OCI-LY3 (cell line): ENCODE data around the gene SH3PXD2A.

ENCODE experiments used
- H2AFZ ChIP-seq: fragments of 200-600, 300-600 bp; shearing (Covaris generic); 2 replicates; pipeline ENCODE4 v1.6.0; 2014; ENCODE audit warnings: antibody characterized with exemption, low read depth, low read length
- H3K27ac ChIP-seq: fragments of 200-600, 300-600 bp; sonication (generic); 2 replicates; pipeline ENCODE4 v1.5.1; 2014; ENCODE audit warnings: mild to moderate bottlenecking, low read length, moderate library complexity, mixed read lengths
- H3K27me3 ChIP-seq: fragments of 200-600, 300-600 bp; sonication (generic); 2 replicates; pipeline ENCODE4 v1.6.1; 2014; ENCODE audit warnings: low read depth, low read length, mixed read lengths
- H3K36me3 ChIP-seq: fragments of 200-600, 300-600 bp; sonication (generic); replicated peaks from 2 replicates; pipeline ENCODE3; 2014; ENCODE audit warnings: low read depth, low read length, mixed read lengths
- H3K4me1 ChIP-seq: fragments of 300-600, 200-600 bp; sonication (generic); 2 replicates; pipeline ENCODE4 v1.6.1; 2014; ENCODE audit warnings: low read length, mixed read lengths
- H3K4me2 ChIP-seq: fragments of 200-600, 300-600 bp; sonication (generic); 2 replicates; pipeline ENCODE4 v1.6.1; 2014; ENCODE audit warnings: low read length, mixed read lengths
- H3K4me3 ChIP-seq: fragments of 300-600, 200-600 bp; sonication (generic); 2 replicates; pipeline ENCODE4 v1.5.1; 2014; ENCODE audit warnings: antibody characterized with exemption, mild to moderate bottlenecking, low read length, moderate library complexity
- H3K79me2 ChIP-seq: fragments of 300-600, 200-600 bp; shearing (Covaris generic); 2 replicates; pipeline ENCODE4 v1.6.1; 2014; ENCODE audit warnings: mild to moderate bottlenecking, low read length, mixed read lengths
- H3K9ac ChIP-seq: fragments of 300-600, 200-600 bp; shearing (Covaris generic); 2 replicates; pipeline ENCODE4 v1.6.0; 2014; ENCODE audit warnings: mild to moderate bottlenecking, low read length, moderate library complexity
- H3K9me3 ChIP-seq: fragments of 200-600, 300-600 bp; shearing (Covaris generic); 2 replicates; pipeline ENCODE4 v1.6.1; 2014; ENCODE audit warnings: low read length, mixed read lengths; ENCODE audit not compliant: insufficient read depth
- H4K20me1 ChIP-seq: fragments of 200-600, 300-600 bp; sonication (generic); 2 replicates; pipeline ENCODE4 v1.6.1; 2016; ENCODE audit warnings: low read length, mixed read lengths; ENCODE audit not compliant: insufficient read depth
- EZH2phosphoT487 ChIP-seq: fragments of 200-600 bp; shearing (Covaris generic); IDR thresholded peaks from 2 replicates; pipeline ENCODE4 v1.6.1; 2018; ENCODE audit warnings: antibody characterized with exemption, mixed run types, low read depth
- TF ChIP-seq, protein P1 (sequence below): fragments of 200-600, 300-600 bp; sonication (generic); IDR thresholded peaks from 2 replicates; pipeline ENCODE4 v1.5.1; 2014; ENCODE audit warnings: antibody characterized with exemption, low read length, low read depth

The SH3PXD2A gene

DNA sequence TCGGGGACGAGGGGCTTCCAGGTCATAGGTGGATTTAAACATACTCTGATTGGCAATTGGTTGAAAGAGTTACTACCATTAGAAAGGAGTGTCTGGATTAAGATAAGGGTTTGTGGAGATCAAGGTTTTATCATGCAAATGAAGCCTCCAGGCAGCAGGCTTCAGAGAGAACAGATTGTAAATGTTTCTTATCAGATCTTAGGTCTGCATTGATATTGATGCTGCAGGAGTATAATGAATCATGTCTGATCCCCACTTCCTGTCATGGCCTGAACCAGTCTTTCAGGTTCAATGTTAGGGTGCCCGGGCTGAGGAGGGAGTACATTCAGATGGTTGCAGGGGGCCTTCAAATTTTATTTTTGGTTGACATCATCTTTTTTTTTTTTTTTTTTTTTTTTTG, 51.4 kb downstream of the SH3PXD2A start:
- H3K27ac ChIP-seq = no peak overlapping the region
- H3K9ac ChIP-seq = no peak overlapping the region
- no peaks in the 10 kb centered on the region for H3K79me2 ChIP-seq
- H3K4me3 ChIP-seq = no peak overlapping the region
- H3K4me2 ChIP-seq = no peak overlapping the region
- no peak for TF ChIP-seq EZH2phosphoT487
- TF ChIP-seq, protein P1, sequence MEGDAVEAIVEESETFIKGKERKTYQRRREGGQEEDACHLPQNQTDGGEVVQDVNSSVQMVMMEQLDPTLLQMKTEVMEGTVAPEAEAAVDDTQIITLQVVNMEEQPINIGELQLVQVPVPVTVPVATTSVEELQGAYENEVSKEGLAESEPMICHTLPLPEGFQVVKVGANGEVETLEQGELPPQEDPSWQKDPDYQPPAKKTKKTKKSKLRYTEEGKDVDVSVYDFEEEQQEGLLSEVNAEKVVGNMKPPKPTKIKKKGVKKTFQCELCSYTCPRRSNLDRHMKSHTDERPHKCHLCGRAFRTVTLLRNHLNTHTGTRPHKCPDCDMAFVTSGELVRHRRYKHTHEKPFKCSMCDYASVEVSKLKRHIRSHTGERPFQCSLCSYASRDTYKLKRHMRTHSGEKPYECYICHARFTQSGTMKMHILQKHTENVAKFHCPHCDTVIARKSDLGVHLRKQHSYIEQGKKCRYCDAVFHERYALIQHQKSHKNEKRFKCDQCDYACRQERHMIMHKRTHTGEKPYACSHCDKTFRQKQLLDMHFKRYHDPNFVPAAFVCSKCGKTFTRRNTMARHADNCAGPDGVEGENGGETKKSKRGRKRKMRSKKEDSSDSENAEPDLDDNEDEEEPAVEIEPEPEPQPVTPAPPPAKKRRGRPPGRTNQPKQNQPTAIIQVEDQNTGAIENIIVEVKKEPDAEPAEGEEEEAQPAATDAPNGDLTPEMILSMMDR = no peak
- H2AFZ ChIP-seq = no peak overlapping the region
- no peaks in the 10 kb centered on the region for H3K4me1 ChIP-seq
- no peaks in the 10 kb centered on the region for H3K9me3 ChIP-seq
- no peaks in the 10 kb centered on the region for H3K36me3 ChIP-seq
- H4K20me1 ChIP-seq = no peaks in the 10 kb centered on the region
- H3K27me3 ChIP-seq = no peaks in the 10 kb centered on the region

DNA sequence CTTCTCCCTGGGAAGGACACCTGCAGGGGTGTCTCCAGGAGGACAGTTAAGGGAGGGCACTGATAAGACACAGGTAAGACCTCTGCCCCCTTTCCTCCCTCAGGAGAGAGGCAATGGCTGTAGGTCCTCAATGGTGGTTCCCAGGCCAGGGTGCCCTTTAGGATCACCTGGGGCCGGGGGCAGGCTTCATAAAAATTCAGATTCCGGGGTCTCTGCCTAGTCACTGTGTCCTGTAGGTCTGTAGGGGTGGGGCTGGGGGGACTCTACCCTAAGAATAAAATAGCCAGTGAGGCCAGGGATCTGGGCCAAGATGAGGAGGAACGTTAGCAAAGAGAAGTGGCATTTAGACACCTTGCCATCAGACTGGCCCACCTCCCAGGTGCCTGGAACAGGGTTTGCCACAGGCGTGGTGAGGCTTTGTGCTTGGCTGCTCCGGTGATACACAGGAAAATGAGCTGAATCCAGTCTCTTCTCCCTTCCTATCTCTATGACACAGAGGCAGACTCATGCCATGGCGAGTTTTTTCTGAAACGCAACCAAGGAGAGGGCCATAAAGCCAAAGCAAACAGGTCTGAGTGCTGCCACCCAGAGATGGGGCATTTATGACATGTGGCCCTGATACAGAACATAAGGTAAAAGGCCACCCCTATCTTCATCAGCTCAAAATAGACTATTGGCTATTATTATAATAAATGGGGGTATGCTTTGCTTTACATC, 52.6 kb downstream of the SH3PXD2A start:
- Histone ChIP-seq H3K9ac (no peak overlapping the region), H3K27me3 (no peaks in the 10 kb centered on the region), H3K9me3 (no peaks in the 10 kb centered on the region), H3K27ac (no peak overlapping the region), H3K79me2 (no peaks in the 10 kb centered on the region), H3K4me2 (no peak overlapping the region), H2AFZ (no peak overlapping the region), H3K4me3 (no peak overlapping the region), H4K20me1 (no peaks in the 10 kb centered on the region), H3K4me1 (no peaks in the 10 kb centered on the region), H3K36me3 (no peaks in the 10 kb centered on the region)
- TF ChIP-seq EZH2phosphoT487 = no peak
- TF ChIP-seq, protein P1 = no peak

DNA sequence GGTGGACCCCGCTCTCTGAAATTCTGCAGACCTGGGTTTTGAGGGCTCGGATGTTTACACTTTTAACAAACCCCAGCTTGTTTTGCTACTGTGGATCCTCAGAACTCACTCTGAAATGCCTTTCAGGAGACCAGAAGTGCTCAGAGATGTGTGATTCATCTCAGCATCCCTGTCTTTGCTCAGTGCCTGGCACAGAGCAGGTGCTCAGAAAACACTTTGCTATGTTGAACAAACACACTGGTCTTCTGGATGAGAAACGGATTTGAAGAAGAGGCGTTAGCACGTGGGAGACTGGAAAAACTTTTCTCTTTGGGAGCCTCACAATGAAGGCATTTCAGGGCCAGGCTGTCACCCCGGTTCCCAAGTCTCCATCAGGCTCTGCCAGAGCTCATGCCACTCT, 53.3 kb downstream of the SH3PXD2A start:
- no peaks in the 10 kb centered on the region for H4K20me1 ChIP-seq
- H3K36me3 ChIP-seq = no peaks in the 10 kb centered on the region
- no peak for TF ChIP-seq EZH2phosphoT487

DNA sequence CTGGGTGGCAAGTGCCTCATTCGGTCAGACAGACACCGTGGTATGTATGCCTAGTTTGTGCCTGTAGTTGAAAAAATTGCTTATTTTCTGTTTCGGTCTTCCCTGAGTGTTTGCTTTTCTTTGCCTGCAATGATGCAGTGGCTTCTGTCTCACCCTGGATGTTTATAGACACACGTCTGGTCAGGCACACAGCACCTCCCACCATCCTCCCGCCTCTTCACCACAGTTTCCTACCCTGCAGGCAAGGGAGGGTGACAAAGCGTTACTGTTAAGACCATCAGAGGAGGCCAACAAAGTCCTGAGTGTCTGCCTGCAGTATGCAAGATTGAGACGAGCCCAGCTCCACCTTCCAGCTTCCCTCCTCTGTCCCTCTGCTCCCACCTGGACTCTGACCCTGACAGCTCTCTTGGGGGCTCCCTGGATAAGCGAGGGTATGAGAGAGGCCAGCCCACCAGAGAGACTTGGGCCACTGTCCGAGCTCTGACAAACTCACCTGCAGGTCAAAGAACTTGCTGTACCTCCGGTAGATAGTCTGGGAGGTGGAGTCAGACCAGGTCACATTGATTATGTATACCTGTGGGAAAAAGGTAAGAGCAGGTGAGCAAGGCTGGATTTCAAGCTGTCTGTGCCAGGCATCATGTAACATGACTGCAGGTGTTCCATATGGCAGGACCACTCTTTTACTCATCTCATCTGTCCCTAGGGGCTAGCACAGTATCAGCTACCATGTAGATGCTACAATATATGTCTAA, 54.4 kb downstream of the SH3PXD2A start:
- no peaks in the 10 kb centered on the region for H3K4me1 ChIP-seq
- H3K4me3 ChIP-seq = no peak overlapping the region
- no peaks in the 10 kb centered on the region for H3K36me3 ChIP-seq
- H3K27me3 ChIP-seq = no peaks in the 10 kb centered on the region
- no peak for TF ChIP-seq EZH2phosphoT487
- TF ChIP-seq, protein P1 = no peak
- no peaks in the 10 kb centered on the region for H3K9me3 ChIP-seq
- no peak overlapping the region for H3K9ac ChIP-seq
- H3K79me2 ChIP-seq = no peaks in the 10 kb centered on the region
- H3K27ac ChIP-seq = no peak overlapping the region
- H3K4me2 ChIP-seq = no peak overlapping the region
- H4K20me1 ChIP-seq = no peaks in the 10 kb centered on the region
- H2AFZ ChIP-seq = no peak overlapping the region

More for the DNA sequence above, 53.3 kb downstream of the SH3PXD2A start:
- H3K9ac ChIP-seq = no peak overlapping the region
- H3K27ac ChIP-seq = no peak overlapping the region
- H3K4me1 ChIP-seq = no peaks in the 10 kb centered on the region
- no peak overlapping the region for H2AFZ ChIP-seq
- H3K9me3 ChIP-seq = no peaks in the 10 kb centered on the region
- H3K4me3 ChIP-seq = no peak overlapping the region
- H3K4me2 ChIP-seq = no peak overlapping the region
- no peaks in the 10 kb centered on the region for H3K27me3 ChIP-seq
- H3K79me2 ChIP-seq = no peaks in the 10 kb centered on the region
